ENCODE measurements around the gene SH3GLB1.
"Not testable (repeated sequence)": the region's sequence is repeated elsewhere in the genome, so short reads cannot be mapped to it uniquely, and the experiment has no call there.

Gene SH3GLB1

GRCh38 chr1:86704458-86704971, at the start of gene SH3GLB1:
TSS of gene SH3GLB1 (plus strand) at chr1:86704576. CDS start at chr1:86704900, 324 bp downstream.
- DNase-seq (ENCODE audit: low read depth in 2 of 3, low spot score in 2 of 3) = peak; percentile 75 to 94 (median 91)

- not testable (repeated sequence) for DNase-seq (ENCODE audit: low read depth in 2 of 3, low spot score in 2 of 3)
Measured at GRCh38 chr1:86658381-86658780, 46.0 kb upstream of the SH3GLB1 start.

- DNase-seq (ENCODE audit: low read depth in 2 of 3, low spot score in 2 of 3) = no peak
Measured at GRCh38 chr1:86666368-86666767, 38.0 kb upstream of the SH3GLB1 start.

GRCh38 chr1:86687595-86687994, 16.8 kb upstream of the SH3GLB1 start:
- DNase-seq (ENCODE audit: low read depth in 2 of 3, low spot score in 2 of 3) = no peak

GRCh38 chr1:86692641-86693040, 11.7 kb upstream of the SH3GLB1 start:
- no peak for DNase-seq (ENCODE audit: low read depth in 2 of 3, low spot score in 2 of 3)

- no peak for DNase-seq (ENCODE audit: low read depth in 2 of 3, low spot score in 2 of 3)
Measured at GRCh38 chr1:86695400-86695799, 9.0 kb upstream of the SH3GLB1 start.

- no peak for DNase-seq (ENCODE audit: low read depth in 2 of 3, low spot score in 2 of 3)
Measured at GRCh38 chr1:86696522-86696921, 7.9 kb upstream of the SH3GLB1 start.

- DNase-seq (ENCODE audit: low read depth in 2 of 3, low spot score in 2 of 3) = no peak
Measured at GRCh38 chr1:86699186-86699585, 5.2 kb upstream of the SH3GLB1 start.

GRCh38 chr1:86701731-86702130, 2.6 kb upstream of the SH3GLB1 start:
- DNase-seq (ENCODE audit: low read depth in 2 of 3, low spot score in 2 of 3) = no peak

- DNase-seq (ENCODE audit: low read depth in 2 of 3, low spot score in 2 of 3) = not testable (repeated sequence)
Measured at GRCh38 chr1:86702954-86703494, 1.4 kb upstream of the SH3GLB1 start.

GRCh38 chr1:86703696-86704457, 499 bp upstream of the SH3GLB1 start:
- DNase-seq (ENCODE audit: low read depth in 2 of 3, low spot score in 2 of 3) = peak; percentile 17 to 41 (median 31)

GRCh38 chr1:86704972-86705664, 742 bp downstream of the SH3GLB1 start:
- DNase-seq (ENCODE audit: low read depth in 2 of 3, low spot score in 2 of 3) = peak in 1 of 3 experiments; percentile 9

- no peak for DNase-seq (ENCODE audit: low read depth in 2 of 3, low spot score in 2 of 3)
Measured at GRCh38 chr1:86705665-86705985, 1.2 kb downstream of the SH3GLB1 start.

- DNase-seq (ENCODE audit: low read depth in 2 of 3, low spot score in 2 of 3) = no peak
Measured at GRCh38 chr1:86706018-86706635, 1.8 kb downstream of the SH3GLB1 start.

- DNase-seq (ENCODE audit: low read depth in 2 of 3, low spot score in 2 of 3) = no peak
Measured at GRCh38 chr1:86708920-86709319, 4.5 kb downstream of the SH3GLB1 start.

GRCh38 chr1:86712088-86712860, 7.9 kb downstream of the SH3GLB1 start:
- DNase-seq (ENCODE audit: low read depth in 2 of 3, low spot score in 2 of 3) = no peak

- DNase-seq (ENCODE audit: low read depth in 2 of 3, low spot score in 2 of 3) = no peak
Measured at GRCh38 chr1:86713477-86713876, 9.1 kb downstream of the SH3GLB1 start.

GRCh38 chr1:86714159-86714558, 9.8 kb downstream of the SH3GLB1 start:
- no peak for DNase-seq (ENCODE audit: low read depth in 2 of 3, low spot score in 2 of 3)

GRCh38 chr1:86714561-86715244, 10.3 kb downstream of the SH3GLB1 start:
- DNase-seq (ENCODE audit: low read depth in 2 of 3, low spot score in 2 of 3) = no peak

GRCh38 chr1:86718786-86719185, 14.4 kb downstream of the SH3GLB1 start:
- DNase-seq (ENCODE audit: low read depth in 2 of 3, low spot score in 2 of 3) = no peak

Measured in activated CD8-positive, alpha-beta memory T cell treated with anti-CD3 and anti-CD28 coated beads for 48 hours (primary cell).